BJ (cell line): ENCODE results near the gene CHST12. TPM values are rescaled to one million over a fixed set of nuclear protein-coding genes. Genes with fewer than 3 reads are reported as not detected.
"Not testable (repeated sequence)": the region's sequence is repeated elsewhere in the genome, so short reads cannot be mapped to it uniquely, and the experiment has no call there.

ENCODE experiments used
- CTCF ChIA-PET: fragments of 350-600 bp; formaldehyde crosslinking; extraction: SDS; loops from one replicate; lab custom pipeline; 2021; ENCODE audit warnings: antibody characterized with exemption, inconsistent platforms; lab: Yijun Ruan, JAX
- POLR2A ChIA-PET: fragments of 300-600 bp; sonication (Branson Sonifier 250); formaldehyde crosslinking; extraction: SDS; loops from one replicate; lab custom pipeline; 2021; ENCODE audit warnings: antibody characterized with exemption; lab: Charles Lee
- DNase-seq: peaks from one replicate; pipeline ENCODE4 v3.0.0-alpha.2; 2011; ENCODE audit warnings: low read depth
- H3K27me3 ChIP-seq: 2 replicates; pipeline ENCODE4 v1.6.0; 2011; ENCODE audit warnings: low read length; ENCODE audit not compliant: control insufficient read depth, insufficient read depth
- H3K36me3 ChIP-seq: 2 replicates; pipeline ENCODE4 v1.5.1; 2011; ENCODE audit warnings: low read length; ENCODE audit not compliant: control insufficient read depth, insufficient read depth
- H3K4me3 ChIP-seq: 2 replicates; pipeline ENCODE4 v1.5.1; 2011; ENCODE audit warnings: low read depth, mild to moderate bottlenecking, control low read depth, low read length
- CTCF ChIP-seq: IDR thresholded peaks from 2 replicates; pipeline ENCODE4 v1.5.1; 2011; ENCODE audit warnings: low read depth, mild to moderate bottlenecking, control low read depth, inconsistent platforms, low read length, moderate library complexity; ENCODE audit not compliant: insufficient read depth
- polyA plus RNA-seq: library from polyadenylated mRNA; depleted of rRNA; stranded (reverse); fragments of >200 nt; gene quantifications from 2 replicates; pipeline ENCODE4 v1.2.3, GENCODE V29; 2011

CHST12 gene
- polyA plus RNA-seq, 1 experiment = 18.4 TPM

GRCh38 chr7:2381227-2381626 lies 22.2 kb upstream of the CHST12 start:
- ChIA-PET POLR2A (no interaction called here), CTCF (no interaction called here)
- no peak for DNase-seq
- Histone ChIP-seq H3K4me3 (no peak overlapping the region), H3K36me3 (peaks cover 35% of the 10 kb centered on the region), H3K27me3 (no peaks in the 10 kb centered on the region)
- no peak for TF ChIP-seq CTCF

GRCh38 chr7:2381881-2382509 lies 21.4 kb upstream of the CHST12 start:
- Histone ChIP-seq H3K4me3 (no peak overlapping the region), H3K36me3 (peaks cover 27% of the 10 kb centered on the region), H3K27me3 (no peaks in the 10 kb centered on the region)
- ChIA-PET POLR2A (interaction anchor here (0.6 kb wide), 1 partner anchor 18 kb away, joined by 4 read pairs; no protein-coding TSS in a partner anchor), CTCF (no interaction called here)
- DNase-seq = no peak
- TF ChIP-seq CTCF = no peak

- ChIA-PET POLR2A (interaction anchor here (0.7 kb wide), 1 partner anchor 8 kb away, joined by 4 read pairs; no protein-coding TSS in a partner anchor), CTCF (interaction anchor here (1.1 to 1.5 kb wide), 4 partner anchors 11 to 88 kb away, joined by 3 to 5 read pairs (median 4); no protein-coding TSS in a partner anchor)
- Histone ChIP-seq H3K27me3 (no peaks in the 10 kb centered on the region), H3K4me3 (no peak overlapping the region), H3K36me3 (peaks cover 25% of the 10 kb centered on the region)
- TF ChIP-seq CTCF = no peak
- DNase-seq = no peak
These were observed 19.7 kb upstream of the CHST12 start for GRCh38 chr7:2383543-2384274.

GRCh38 chr7:2384354-2385243 lies 18.8 kb upstream of the CHST12 start:
- no peak for DNase-seq
- H3K27me3 ChIP-seq = no peaks in the 10 kb centered on the region
- POLR2A ChIA-PET = interaction anchor here (0.7 kb wide), 1 partner anchor 8 kb away, joined by 4 read pairs; no protein-coding TSS in a partner anchor
- H3K4me3 ChIP-seq = no peak overlapping the region
- TF ChIP-seq CTCF = no peak
- CTCF ChIA-PET = interaction anchor here (0.9 to 1.5 kb wide), 5 partner anchors 10 to 87 kb away, joined by 3 to 5 read pairs (median 4); no protein-coding TSS in a partner anchor
- H3K36me3 ChIP-seq = peaks cover 18% of the 10 kb centered on the region

GRCh38 chr7:2386122-2386521 lies 17.3 kb upstream of the CHST12 start:
- DNase-seq, H3K36me3 ChIP-seq, H3K27me3 ChIP-seq, POLR2A ChIA-PET, H3K4me3 ChIP-seq: not testable (repeated sequence)
- CTCF ChIA-PET = interaction anchor here (0.9 kb wide), 1 partner anchor 21 kb away, joined by 4 read pairs; no protein-coding TSS in a partner anchor
